Body of pancreas (tissue), 4 donors: ENCODE measurements around the gene GLIS1. TPM values are rescaled to one million over a fixed set of nuclear protein-coding genes. Genes with fewer than 3 reads are reported as not detected.

Source experiments
- ATAC-seq: fragments of 150-250 bp; one replicate; pipeline ENCODE4 v1.9.1; 2016
- DNase-seq, 4 donors: peaks; one replicate each; pipeline ENCODE4 v3.0.0-alpha.2; 2019
- H3K27ac ChIP-seq, 4 donors: fragments of 200-600 bp; sonication (generic); 1 replicate in 3 of 4; 2 replicates in 1 of 4; pipeline versions ENCODE4 v1.5.1 to v1.6.1; 2016 to 2019; ENCODE audit warnings: mild to moderate bottlenecking in 1 of 4, mixed read lengths in 1 of 4, moderate library complexity in 1 of 4
- H3K27me3 ChIP-seq, 2 donors: fragments of 200-600 bp; sonication (generic); one replicate each; pipeline ENCODE4 v1.6.0; 2016; ENCODE audit warnings: mild to moderate bottlenecking in 1 of 2
- H3K36me3 ChIP-seq, 2 donors: fragments of 200-600 bp; sonication (generic); replicated peaks in 1 of 2; 2 replicates each; pipeline ENCODE4 v1.5.1; 2016; ENCODE audit warnings: low read depth in 2 of 2; ENCODE audit not compliant: insufficient read depth in 1 of 2
- H3K4me1 ChIP-seq: fragments of 200-600 bp; sonication (generic); one replicate; pipeline ENCODE4 v1.6.0; 2016
- H3K4me3 ChIP-seq, 2 donors: fragments of 200-600 bp; sonication (generic); 1 replicate in 1 of 2; 2 replicates in 1 of 2; pipeline ENCODE4 v1.5.1; 2016 to 2019
- H3K9me3 ChIP-seq, 3 donors: fragments of 200-600 bp; sonication (generic); 1 replicate in 2 of 3; 2 replicates in 1 of 3; pipeline ENCODE4 v1.5.1; 2016
- POLR2A ChIP-seq, 3 donors: fragments of 450-650 bp; IDR thresholded peaks; one replicate each; pipeline ENCODE4 v1.6.1; 2016; ENCODE audit warnings: antibody characterized with exemption in 3 of 3, mild to moderate bottlenecking in 2 of 3
- WGBS, 2 donors: methylation state at CpG; one replicate each; pipeline ENCODE4 v1.1.5; 2017; 5-methylcytosine and 5-hydroxymethylcytosine counted together
- intact Hi-C: fragments of 100-400 bp; cut with DNase I; formaldehyde crosslinking; loops from one replicate; pipeline ENCODE4 v1.15.1; 2023
- total RNA-seq, 2 donors: library from RNA; depleted of rRNA; stranded (reverse); fragments of >200 nt; gene quantifications; one replicate each; pipeline ENCODE4 v1.1.0, GENCODE V29; 2016
- TF ChIP-seq, protein P1 (sequence below), 7 experiments: fragments of 450-650 bp in 4 of 7; fragments of 200-600 bp in 3 of 7; sonication (generic) in 3 of 7; IDR thresholded peaks; one replicate each; pipeline ENCODE4 v1.5.1; 2016 to 2019; ENCODE audit warnings: antibody characterized with exemption in 7 of 7

Gene GLIS1
- total RNA-seq, 2 donors from 2014 or later = 0.33 TPM; not detected in 1

DNA sequence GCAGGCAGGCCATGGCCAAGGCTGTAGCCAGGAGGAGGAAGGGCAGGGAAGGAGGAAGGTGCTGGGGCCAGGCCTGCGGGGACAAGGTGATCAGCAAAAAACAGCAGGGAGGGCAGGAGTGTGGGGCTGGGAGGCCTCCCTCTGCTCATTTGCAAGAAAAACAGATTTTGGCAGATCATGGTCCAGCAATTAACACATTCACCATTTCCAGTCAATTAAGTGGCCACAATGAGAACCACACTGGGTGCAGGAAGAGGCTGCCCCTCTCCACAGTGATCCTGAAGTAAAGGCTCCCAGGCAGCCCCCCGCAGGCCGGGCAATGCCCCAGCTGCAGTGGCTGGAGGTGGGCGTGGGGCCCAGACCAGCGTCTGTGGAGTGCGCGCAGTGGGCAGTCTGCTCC lies 225.1 kb downstream of the GLIS1 start:
- Histone ChIP-seq H3K9me3 (no peaks in the 10 kb centered on the region), H3K36me3 (no peaks in the 10 kb centered on the region), H3K27ac (no peak overlapping the region), H3K27me3 (no peaks in the 10 kb centered on the region), H3K4me1 (peaks cover 17% of the 10 kb centered on the region), H3K4me3 (no peak overlapping the region)
- WGBS, 2 donors = 85 to 93% methylated on average over 1 to 7 of the region's 7 CpGs
- TF ChIP-seq, protein P1, sequence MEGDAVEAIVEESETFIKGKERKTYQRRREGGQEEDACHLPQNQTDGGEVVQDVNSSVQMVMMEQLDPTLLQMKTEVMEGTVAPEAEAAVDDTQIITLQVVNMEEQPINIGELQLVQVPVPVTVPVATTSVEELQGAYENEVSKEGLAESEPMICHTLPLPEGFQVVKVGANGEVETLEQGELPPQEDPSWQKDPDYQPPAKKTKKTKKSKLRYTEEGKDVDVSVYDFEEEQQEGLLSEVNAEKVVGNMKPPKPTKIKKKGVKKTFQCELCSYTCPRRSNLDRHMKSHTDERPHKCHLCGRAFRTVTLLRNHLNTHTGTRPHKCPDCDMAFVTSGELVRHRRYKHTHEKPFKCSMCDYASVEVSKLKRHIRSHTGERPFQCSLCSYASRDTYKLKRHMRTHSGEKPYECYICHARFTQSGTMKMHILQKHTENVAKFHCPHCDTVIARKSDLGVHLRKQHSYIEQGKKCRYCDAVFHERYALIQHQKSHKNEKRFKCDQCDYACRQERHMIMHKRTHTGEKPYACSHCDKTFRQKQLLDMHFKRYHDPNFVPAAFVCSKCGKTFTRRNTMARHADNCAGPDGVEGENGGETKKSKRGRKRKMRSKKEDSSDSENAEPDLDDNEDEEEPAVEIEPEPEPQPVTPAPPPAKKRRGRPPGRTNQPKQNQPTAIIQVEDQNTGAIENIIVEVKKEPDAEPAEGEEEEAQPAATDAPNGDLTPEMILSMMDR (IDR thresholded peaks at IDR 0.05) = no peak
- no peak for TF ChIP-seq POLR2A (IDR thresholded peaks at IDR 0.05)
- no peak for ATAC-seq
- no peak for DNase-seq
- intact Hi-C loops = no loop called here

DNA sequence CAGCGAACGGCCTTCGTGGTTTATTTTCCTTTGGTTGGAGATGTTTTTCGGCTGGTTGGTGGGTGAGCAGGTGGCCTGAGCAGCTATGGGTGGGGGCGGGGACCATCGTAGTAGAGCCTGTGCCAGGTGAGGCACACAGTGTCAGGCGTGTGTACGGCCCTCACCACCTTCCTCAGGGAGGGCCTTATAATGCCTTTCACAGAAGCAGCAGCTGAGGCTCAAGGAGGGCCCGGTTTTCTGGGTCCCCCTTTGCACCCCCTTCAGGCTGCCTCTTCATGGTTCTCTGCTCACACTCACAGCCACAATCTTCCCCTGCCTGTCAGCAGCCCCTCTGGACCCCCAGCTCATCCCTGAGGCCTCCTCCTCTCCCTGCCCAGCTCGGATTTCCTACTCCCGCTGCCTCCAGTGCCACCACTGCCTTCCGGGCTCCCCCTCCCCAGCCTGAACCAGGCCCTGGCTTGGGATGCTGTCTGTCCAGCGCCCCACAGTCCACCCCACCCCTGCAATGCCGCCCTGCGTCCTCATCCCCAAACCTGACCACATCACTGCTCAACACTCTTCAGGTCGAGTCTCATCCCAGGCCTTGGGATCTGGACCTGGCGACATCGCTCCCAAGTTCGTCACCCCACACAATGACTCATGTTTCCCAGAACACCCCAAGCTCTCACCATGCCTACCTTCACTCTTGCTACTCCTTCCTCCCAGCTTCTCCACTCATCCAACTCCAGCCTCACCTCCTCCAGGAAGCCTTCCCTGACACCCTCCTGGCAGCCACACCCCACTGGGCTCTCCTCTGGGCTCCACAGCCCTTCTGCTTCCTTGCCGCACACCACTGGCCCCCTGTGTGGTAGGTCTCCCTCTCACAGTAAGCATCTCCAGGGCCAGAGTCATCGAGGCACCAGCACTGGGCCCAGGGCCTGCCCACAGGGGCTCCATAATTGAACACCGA lies 225.9 kb downstream of the GLIS1 start:
- WGBS, 2 donors = 73 to 74% methylated on average over 19 to 21 of the region's 22 CpGs
- no peaks in the 10 kb centered on the region for H3K27me3 ChIP-seq
- H3K36me3 ChIP-seq = no peaks in the 10 kb centered on the region
- peaks cover 17% of the 10 kb centered on the region for H3K4me1 ChIP-seq
- DNase-seq (no peak), ATAC-seq (no peak)
- peak overlapping the region in 1 of 4 donors; percentile 56 for H3K27ac ChIP-seq
- no peaks in the 10 kb centered on the region for H3K9me3 ChIP-seq
- no peak overlapping the region for H3K4me3 ChIP-seq
- intact Hi-C loops = no loop called here
- TF ChIP-seq, protein P1 (IDR thresholded peaks at IDR 0.05) = no peak
- no peak for TF ChIP-seq POLR2A (IDR thresholded peaks at IDR 0.05)

DNA sequence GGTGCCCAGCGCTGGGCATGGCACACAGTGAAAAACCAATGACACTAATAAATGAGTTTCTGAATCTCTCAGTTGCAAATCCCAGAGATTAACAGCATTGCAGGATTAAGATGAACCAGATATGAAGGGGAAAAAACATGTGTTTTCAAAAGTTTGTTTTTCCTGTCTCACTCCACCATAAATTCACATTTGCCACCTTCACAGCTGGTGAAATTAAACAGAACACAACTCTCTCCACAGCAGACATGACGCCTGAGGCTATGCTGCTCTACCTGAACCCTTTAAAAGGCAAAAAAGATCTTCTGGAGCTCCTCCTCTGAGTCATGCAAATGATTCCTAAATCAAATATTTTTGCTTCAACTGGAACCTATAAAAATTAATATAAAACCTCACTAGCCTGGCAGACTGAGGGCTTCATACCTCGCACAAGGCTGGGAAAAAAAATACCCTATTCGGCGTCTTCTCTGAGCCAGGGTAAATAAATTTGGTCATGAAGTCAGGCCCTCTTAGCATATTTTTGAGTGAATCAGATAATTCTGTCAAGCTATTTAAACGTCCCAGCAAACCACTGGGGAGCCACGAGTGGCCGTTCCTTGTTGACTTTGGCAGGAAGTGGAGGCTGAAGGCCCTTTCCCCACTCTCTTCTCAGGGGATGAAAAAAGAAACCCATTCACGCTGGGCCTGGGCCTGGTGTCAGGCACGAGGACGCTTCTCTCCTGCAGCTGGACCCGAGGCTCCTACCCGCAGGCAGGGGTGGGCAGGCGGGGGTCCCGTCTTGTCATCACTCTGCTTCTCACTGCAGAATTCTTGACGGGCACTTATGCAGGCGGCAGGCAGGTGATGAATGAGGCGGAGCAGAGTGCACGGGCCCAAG lies 226.8 kb downstream of the GLIS1 start:
- no peak for DNase-seq
- Histone ChIP-seq H3K27ac (peak overlapping the region in 1 of 4 donors; percentile 56), H3K27me3 (no peaks in the 10 kb centered on the region), H3K36me3 (no peaks in the 10 kb centered on the region), H3K4me3 (no peak overlapping the region), H3K9me3 (no peaks in the 10 kb centered on the region), H3K4me1 (peaks cover 17% of the 10 kb centered on the region)
- 46 to 51% methylated on average over 18 to 19 of the region's 19 CpGs for WGBS, 2 donors
- intact Hi-C loops = no loop called here
- no peak for TF ChIP-seq POLR2A (IDR thresholded peaks at IDR 0.05)
- TF ChIP-seq, protein P1 (IDR thresholded peaks at IDR 0.05) = no peak
- ATAC-seq = no peak

DNA sequence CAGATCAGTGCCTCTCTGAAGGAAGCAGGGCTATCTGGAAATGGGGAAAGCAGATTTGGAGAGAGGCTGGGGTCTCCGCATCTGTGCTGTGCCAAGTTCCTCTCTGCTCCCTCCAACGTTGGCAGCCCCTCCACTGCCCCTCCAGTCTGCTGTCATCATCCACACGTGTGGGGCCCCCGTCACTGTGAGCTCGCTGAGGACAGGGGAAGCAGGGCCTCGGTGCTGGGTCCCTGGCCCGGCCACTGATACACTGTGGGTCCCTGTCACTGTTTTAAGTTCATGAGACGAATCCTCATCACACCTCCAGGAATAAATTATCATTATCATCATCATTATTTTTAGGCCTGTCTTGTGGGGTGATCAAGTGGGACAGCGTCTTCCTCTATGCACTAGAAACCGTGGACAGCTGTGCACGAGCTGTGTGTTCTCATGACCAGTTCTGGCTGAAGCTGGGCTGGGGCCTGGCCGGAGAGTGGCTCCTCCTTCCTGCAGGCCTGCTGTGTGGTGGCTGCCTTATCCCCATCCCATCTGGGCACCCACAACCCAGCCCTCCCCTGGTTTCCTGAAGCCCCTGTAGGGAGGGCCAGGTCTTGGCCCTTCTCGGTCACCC lies 227.5 kb downstream of the GLIS1 start:
- Histone ChIP-seq H3K4me1 (peaks cover 17% of the 10 kb centered on the region), H3K27me3 (no peaks in the 10 kb centered on the region), H3K4me3 (no peak overlapping the region), H3K36me3 (no peaks in the 10 kb centered on the region), H3K27ac (peak overlapping the region in 1 of 4 donors; percentile 21), H3K9me3 (no peaks in the 10 kb centered on the region)
- TF ChIP-seq POLR2A (IDR thresholded peaks at IDR 0.05) = no peak
- TF ChIP-seq, protein P1 (IDR thresholded peaks at IDR 0.05) = no peak
- intact Hi-C loops = no loop called here
- DNase-seq = no peak
- ATAC-seq = no peak
- 75 to 78% methylated on average over 12 of the region's 13 CpGs for WGBS, 2 donors
